T-helper 2 cell treated with Interferon-gamma antibody and Interleukin-4, amounts not matched to agents 100 ng/mL and 5 ng/mL, for 36 hours (primary cell): ENCODE data around the gene SLC10A1. TPM values are rescaled to one million over a fixed set of nuclear protein-coding genes. Genes with fewer than 3 reads are reported as not detected.

Experiments
- intact Hi-C: fragments of 100-400 bp; cut with micrococcal nuclease; formaldehyde crosslinking; loops from one replicate; pipeline ENCODE4 v1.15.1; 2023
- total RNA-seq: library from RNA; stranded (reverse); gene quantifications from 2 replicates; pipeline ENCODE4 v1.2.3, GENCODE V29; 2022

Gene SLC10A1
- total RNA-seq, 1 donor from 2014 or later = not detected

GRCh38 chr14:69811227-69811867 lies 14.3 kb upstream of the SLC10A1 start:
- intact Hi-C loops = no loop called here

- intact Hi-C loops = no loop called here
These were observed 12.1 kb upstream of the SLC10A1 start for GRCh38 chr14:69808919-69809808.

GRCh38 chr14:69807192-69807591 lies 10.2 kb upstream of the SLC10A1 start:
- intact Hi-C loops = no loop called here

GRCh38 chr14:69804902-69805301 lies 7.9 kb upstream of the SLC10A1 start:
- intact Hi-C loops = no loop called here

GRCh38 chr14:69803753-69804152 lies 6.7 kb upstream of the SLC10A1 start:
- intact Hi-C loops = no loop called here

- intact Hi-C loops = no loop called here
These were observed 1.3 kb upstream of the SLC10A1 start for GRCh38 chr14:69798339-69798735.

- intact Hi-C loops = no loop called here
These were observed 715 bp upstream of the SLC10A1 start for GRCh38 chr14:69797573-69798338.

GRCh38 chr14:69795691-69796090 lies 1.4 kb downstream of the SLC10A1 start:
- intact Hi-C loops = no loop called here

GRCh38 chr14:69794791-69795190 lies 2.2 kb downstream of the SLC10A1 start:
- intact Hi-C loops = no loop called here

GRCh38 chr14:69792887-69793421 lies 4.1 kb downstream of the SLC10A1 start:
- intact Hi-C loops = no loop called here

GRCh38 chr14:69789118-69789640 lies 7.9 kb downstream of the SLC10A1 start:
- intact Hi-C loops = no loop called here

- intact Hi-C loops = no loop called here
These were observed 10.4 kb downstream of the SLC10A1 start for GRCh38 chr14:69786603-69787002.

- intact Hi-C loops = no loop called here
These were observed 12.1 kb downstream of the SLC10A1 start for GRCh38 chr14:69784942-69785341.

- intact Hi-C loops = no loop called here
These were observed 16.1 kb downstream of the SLC10A1 start for GRCh38 chr14:69780952-69781351.

GRCh38 chr14:69780092-69780491 lies 16.9 kb downstream of the SLC10A1 start:
- intact Hi-C loops = no loop called here

GRCh38 chr14:69779088-69779487 lies 18.0 kb downstream of the SLC10A1 start:
- intact Hi-C loops = no loop called here

GRCh38 chr14:69776875-69777453 lies 20.1 kb downstream of the SLC10A1 start:
- intact Hi-C loops = no loop called here

- intact Hi-C loops = no loop called here
These were observed 22.0 kb downstream of the SLC10A1 start for GRCh38 chr14:69775012-69775411.

- intact Hi-C loops = no loop called here
These were observed 23.3 kb downstream of the SLC10A1 start for GRCh38 chr14:69773571-69774276.
